Measurements from ENCODE around the gene PCBP1. TPM values are rescaled to one million over a fixed set of nuclear protein-coding genes. Genes with fewer than 3 reads are reported as not detected.

The PCBP1 gene
- total RNA-seq, 2 experiments from 2014 or later: 58.2 to 423 TPM

- ChIA-PET POLR2A (no interaction called here), CTCF (ENCODE audit: unreplicated experiment) (no interaction called here)
- no peak overlapping the region for H3K27ac ChIP-seq (ENCODE audit: low read depth, low read length, poor library complexity, severe bottlenecking)
- H3K4me1 ChIP-seq (ENCODE audit: insufficient read depth, low read length, poor library complexity, severe bottlenecking): peaks cover 3% of the 10 kb centered on the region
- intact Hi-C loops (cut with micrococcal nuclease; ENCODE audit: unreplicated experiment): no loop called here
- H3K4me2 ChIP-seq (ENCODE audit: low read length): no peak overlapping the region
- no peaks in the 10 kb centered on the region for H3K79me2 ChIP-seq (ENCODE audit: insufficient read depth, low read depth, low read length)
- H3K9me3 ChIP-seq (ENCODE audit: low read length): no peaks in the 10 kb centered on the region
- H3K9me2 ChIP-seq (ENCODE audit: insufficient read depth, low read length): no peaks in the 10 kb centered on the region
- no TSS peak for BruUV-seq (replicated peaks)
- H4K20me1 ChIP-seq (ENCODE audit: insufficient read depth, low read length): no peaks in the 10 kb centered on the region
- H2AFZ ChIP-seq (ENCODE audit: low read length): no peak overlapping the region
- H3K4me3 ChIP-seq (ENCODE audit: low read depth, low read length, poor library complexity, severe bottlenecking): no peak overlapping the region
- TF ChIP-seq, protein P1, sequence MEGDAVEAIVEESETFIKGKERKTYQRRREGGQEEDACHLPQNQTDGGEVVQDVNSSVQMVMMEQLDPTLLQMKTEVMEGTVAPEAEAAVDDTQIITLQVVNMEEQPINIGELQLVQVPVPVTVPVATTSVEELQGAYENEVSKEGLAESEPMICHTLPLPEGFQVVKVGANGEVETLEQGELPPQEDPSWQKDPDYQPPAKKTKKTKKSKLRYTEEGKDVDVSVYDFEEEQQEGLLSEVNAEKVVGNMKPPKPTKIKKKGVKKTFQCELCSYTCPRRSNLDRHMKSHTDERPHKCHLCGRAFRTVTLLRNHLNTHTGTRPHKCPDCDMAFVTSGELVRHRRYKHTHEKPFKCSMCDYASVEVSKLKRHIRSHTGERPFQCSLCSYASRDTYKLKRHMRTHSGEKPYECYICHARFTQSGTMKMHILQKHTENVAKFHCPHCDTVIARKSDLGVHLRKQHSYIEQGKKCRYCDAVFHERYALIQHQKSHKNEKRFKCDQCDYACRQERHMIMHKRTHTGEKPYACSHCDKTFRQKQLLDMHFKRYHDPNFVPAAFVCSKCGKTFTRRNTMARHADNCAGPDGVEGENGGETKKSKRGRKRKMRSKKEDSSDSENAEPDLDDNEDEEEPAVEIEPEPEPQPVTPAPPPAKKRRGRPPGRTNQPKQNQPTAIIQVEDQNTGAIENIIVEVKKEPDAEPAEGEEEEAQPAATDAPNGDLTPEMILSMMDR (conservative IDR thresholded peaks at IDR 0.05; ENCODE audit: low read length): no peak
- no peak for TF ChIP-seq EZH2phosphoT487 (IDR thresholded peaks at IDR 0.05; ENCODE audit: borderline replicate concordance, low read depth, low read length)
- H3K36me3 ChIP-seq (ENCODE audit: insufficient read depth, low read length): peaks cover 51% of the 10 kb centered on the region
- peak; percentile 22 for DNase-seq (ENCODE audit: low spot score)
Observed at GRCh38 chr2:70046534-70046933, 40.7 kb upstream of the PCBP1 start.

- POLR2A ChIA-PET: interaction anchor here (0.7 kb wide), 2 partner anchors 80 to 131 kb away, joined by 4 read pairs; no protein-coding TSS in a partner anchor
Observed at GRCh38 chr2:70047451-70047850, 39.8 kb upstream of the PCBP1 start.

DNA sequence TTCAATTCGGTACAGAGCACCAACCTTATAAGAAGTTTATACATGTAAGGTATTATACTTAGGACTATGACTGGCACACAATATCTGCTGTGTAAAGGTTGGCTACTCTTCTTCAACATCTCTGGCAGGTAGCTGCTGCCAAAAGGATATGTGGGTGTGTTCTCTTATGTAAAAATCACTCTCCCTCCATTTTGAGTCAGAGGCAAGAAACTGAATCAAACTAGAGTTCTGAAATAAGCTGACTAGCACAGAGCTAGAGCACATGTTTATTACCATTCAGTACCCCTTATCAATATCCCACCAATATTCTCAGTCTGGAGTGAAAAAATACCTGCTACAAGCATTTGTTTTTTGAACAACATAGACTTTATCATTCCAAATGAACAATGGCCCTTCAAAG is 38.0 kb upstream of the PCBP1 start:
- Histone ChIP-seq H4K20me1 (ENCODE audit: insufficient read depth, low read length) (no peaks in the 10 kb centered on the region), H3K9me3 (ENCODE audit: low read length) (no peaks in the 10 kb centered on the region), H3K79me2 (ENCODE audit: insufficient read depth, low read depth, low read length) (no peaks in the 10 kb centered on the region), H3K36me3 (ENCODE audit: insufficient read depth, low read length) (peaks cover 76% of the 10 kb centered on the region), H3K4me3 (ENCODE audit: low read depth, low read length, poor library complexity, severe bottlenecking) (no peak overlapping the region), H3K9me2 (ENCODE audit: insufficient read depth, low read length) (no peaks in the 10 kb centered on the region), H3K4me1 (ENCODE audit: insufficient read depth, low read length, poor library complexity, severe bottlenecking) (peaks cover 3% of the 10 kb centered on the region), H3K4me2 (ENCODE audit: low read length) (no peak overlapping the region), H2AFZ (ENCODE audit: low read length) (no peak overlapping the region), H3K27ac (ENCODE audit: low read depth, low read length, poor library complexity, severe bottlenecking) (no peak overlapping the region)
- DNase-seq (ENCODE audit: low spot score): no peak
- ChIA-PET CTCF (ENCODE audit: unreplicated experiment) (no interaction called here), POLR2A (no interaction called here)
- intact Hi-C loops (cut with micrococcal nuclease; ENCODE audit: unreplicated experiment): no loop called here
- BruUV-seq (replicated peaks): no TSS peak
- TF ChIP-seq EZH2phosphoT487 (IDR thresholded peaks at IDR 0.05; ENCODE audit: borderline replicate concordance, low read depth, low read length): no peak
- TF ChIP-seq, protein P1 (conservative IDR thresholded peaks at IDR 0.05; ENCODE audit: low read length): no peak

More at GRCh38 chr2:70047451-70047850, 39.8 kb upstream of the PCBP1 start:
- TF ChIP-seq EZH2phosphoT487 (IDR thresholded peaks at IDR 0.05; ENCODE audit: borderline replicate concordance, low read depth, low read length): no peak
- TF ChIP-seq, protein P1 (conservative IDR thresholded peaks at IDR 0.05; ENCODE audit: low read length): no peak
- BruUV-seq (replicated peaks): no TSS peak
- intact Hi-C loops (cut with micrococcal nuclease; ENCODE audit: unreplicated experiment): no loop called here
- H3K27ac ChIP-seq (ENCODE audit: low read depth, low read length, poor library complexity, severe bottlenecking): no peak overlapping the region
- no peaks in the 10 kb centered on the region for H3K9me2 ChIP-seq (ENCODE audit: insufficient read depth, low read length)
- H3K4me3 ChIP-seq (ENCODE audit: low read depth, low read length, poor library complexity, severe bottlenecking): no peak overlapping the region
- H4K20me1 ChIP-seq (ENCODE audit: insufficient read depth, low read length): no peaks in the 10 kb centered on the region
- peaks cover 3% of the 10 kb centered on the region for H3K4me1 ChIP-seq (ENCODE audit: insufficient read depth, low read length, poor library complexity, severe bottlenecking)
- no peak overlapping the region for H2AFZ ChIP-seq (ENCODE audit: low read length)
- H3K9me3 ChIP-seq (ENCODE audit: low read length): no peaks in the 10 kb centered on the region
- CTCF ChIA-PET (ENCODE audit: unreplicated experiment): no interaction called here
- H3K4me2 ChIP-seq (ENCODE audit: low read length): no peak overlapping the region
- DNase-seq (ENCODE audit: low spot score): no peak
- no peaks in the 10 kb centered on the region for H3K79me2 ChIP-seq (ENCODE audit: insufficient read depth, low read depth, low read length)
- peaks cover 60% of the 10 kb centered on the region for H3K36me3 ChIP-seq (ENCODE audit: insufficient read depth, low read length)

Measured in OCI-LY7 (cell line).